HG02943 (cell line): ENCODE results near the gene RNF186.
"Not testable (repeated sequence)": the region's sequence is repeated elsewhere in the genome, so short reads cannot be mapped to it uniquely, and the experiment has no call there.

Experiments
- ATAC-seq: cut with Tn5 transposase; IDR thresholded peaks from one replicate; pipeline ENCODE4 v1.9.1; 2021; ENCODE audit warnings: mild to moderate bottlenecking, low read depth, moderate library complexity; ENCODE audit not compliant: unreplicated experiment

RNF186 gene

GRCh38 chr1:19798486-19799229 lies 16.4 kb downstream of the RNF186 start:
- ATAC-seq: no peak

- no peak for ATAC-seq
Observed at GRCh38 chr1:19797827-19798226, 17.3 kb downstream of the RNF186 start.

DNA sequence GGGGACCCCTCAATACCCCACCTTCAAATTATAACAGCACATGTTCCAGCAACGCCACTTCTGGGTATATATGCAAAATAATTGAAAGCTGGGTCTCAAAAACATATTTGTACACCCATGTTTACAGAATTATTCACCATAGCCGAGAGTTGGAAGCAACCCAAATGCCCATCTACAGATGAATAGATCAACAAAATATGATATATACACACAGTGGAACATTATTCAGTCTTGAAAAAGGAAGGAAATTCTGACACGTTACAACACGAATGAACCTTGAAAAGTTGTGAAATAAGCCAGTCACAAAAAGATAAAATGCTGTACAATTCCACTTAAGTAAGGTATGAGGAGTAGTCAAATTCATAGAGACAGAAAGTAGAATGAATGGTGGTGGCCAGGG lies 20.5 kb downstream of the RNF186 start:
- ATAC-seq: no peak

DNA sequence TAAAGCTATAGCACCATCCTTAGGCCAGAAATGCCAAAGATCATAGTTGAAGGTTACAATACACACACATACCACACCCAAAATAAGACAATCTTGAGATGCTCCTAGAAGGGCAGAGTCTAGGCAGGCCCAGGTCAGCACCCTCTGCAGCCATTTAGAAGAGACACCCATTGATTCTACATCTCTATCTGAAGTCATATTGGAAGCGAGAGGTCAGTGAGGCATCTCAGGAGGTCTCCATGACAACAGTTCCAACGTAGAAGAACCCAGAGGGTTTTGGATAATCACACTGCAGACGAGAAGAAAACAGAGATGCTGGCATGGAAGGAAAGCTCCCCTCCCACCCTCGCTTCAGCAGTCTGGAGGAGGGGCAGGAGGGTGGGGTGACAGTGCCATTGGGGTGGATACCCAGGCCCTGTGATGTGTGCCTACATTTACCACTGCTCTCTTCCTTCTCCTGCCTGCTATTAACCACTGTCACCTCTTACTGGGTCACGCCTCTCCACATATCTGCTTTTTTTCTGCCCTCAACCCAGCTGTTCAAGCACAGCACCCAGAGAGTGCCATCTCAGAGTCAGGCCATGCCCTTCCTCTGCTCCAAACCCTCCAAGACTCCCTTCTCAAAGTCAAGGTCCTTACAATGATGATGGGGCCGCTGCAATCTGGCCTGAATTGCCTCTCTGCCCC lies 21.6 kb downstream of the RNF186 start:
- no peak for ATAC-seq

GRCh38 chr1:19792237-19793002 lies 22.7 kb downstream of the RNF186 start:
- ATAC-seq: no peak

- not testable (repeated sequence) for ATAC-seq
Observed at GRCh38 chr1:19790061-19790975, 24.8 kb downstream of the RNF186 start.

- no peak for ATAC-seq
Observed at GRCh38 chr1:19786988-19787423, 28.1 kb downstream of the RNF186 start.

DNA sequence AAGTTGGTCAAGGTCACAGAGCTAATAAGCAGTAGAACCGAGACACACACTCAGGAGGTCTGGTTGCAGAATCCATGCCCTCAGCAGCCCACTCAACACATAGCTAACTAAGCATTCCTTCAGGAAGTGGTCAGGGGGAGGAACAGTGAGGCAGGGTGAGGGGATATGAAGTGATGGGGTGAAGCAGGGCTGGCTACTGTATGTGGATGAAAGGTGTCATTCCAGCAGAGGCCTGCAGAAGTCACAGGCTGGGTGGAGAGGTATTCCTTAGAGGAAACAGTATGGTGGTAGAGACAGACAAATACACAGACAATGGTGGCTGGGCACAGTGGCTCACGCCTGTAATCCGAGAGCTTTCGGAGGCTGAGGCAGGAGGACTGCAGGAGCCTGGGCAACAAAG lies 29.4 kb downstream of the RNF186 start:
- ATAC-seq: no peak

DNA sequence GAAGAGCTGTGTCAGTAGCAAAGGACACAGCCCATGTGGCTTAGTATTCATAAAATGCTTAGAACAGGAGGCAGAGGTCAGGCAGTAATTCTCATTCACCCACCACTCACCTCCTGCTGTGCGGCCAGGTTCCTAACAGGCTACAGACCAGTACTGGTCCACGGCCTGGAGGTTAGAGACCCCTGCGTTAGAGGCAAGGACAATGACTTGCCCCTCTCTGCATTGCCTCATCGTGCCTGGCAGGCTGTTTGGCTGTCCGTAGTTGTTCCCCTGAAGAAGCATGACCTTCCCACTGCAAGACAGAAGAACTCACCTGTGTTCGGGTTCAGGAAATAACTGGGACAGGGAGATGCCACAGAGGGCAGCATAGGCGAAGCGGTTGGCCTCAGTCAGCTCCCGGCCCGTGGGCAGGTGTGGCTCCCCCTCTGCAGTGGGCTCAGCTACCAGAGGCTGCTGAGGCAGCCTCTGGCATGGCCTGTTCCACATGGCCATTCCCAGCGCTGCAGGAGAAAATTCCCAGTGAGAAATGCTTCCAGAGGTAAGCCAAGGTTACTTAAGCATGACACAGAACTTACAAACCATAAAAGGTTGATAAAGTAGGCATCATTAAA lies 34.7 kb downstream of the RNF186 start:
- no peak for ATAC-seq

- ATAC-seq: no peak
Observed at GRCh38 chr1:19776933-19777332, 38.1 kb downstream of the RNF186 start.

DNA sequence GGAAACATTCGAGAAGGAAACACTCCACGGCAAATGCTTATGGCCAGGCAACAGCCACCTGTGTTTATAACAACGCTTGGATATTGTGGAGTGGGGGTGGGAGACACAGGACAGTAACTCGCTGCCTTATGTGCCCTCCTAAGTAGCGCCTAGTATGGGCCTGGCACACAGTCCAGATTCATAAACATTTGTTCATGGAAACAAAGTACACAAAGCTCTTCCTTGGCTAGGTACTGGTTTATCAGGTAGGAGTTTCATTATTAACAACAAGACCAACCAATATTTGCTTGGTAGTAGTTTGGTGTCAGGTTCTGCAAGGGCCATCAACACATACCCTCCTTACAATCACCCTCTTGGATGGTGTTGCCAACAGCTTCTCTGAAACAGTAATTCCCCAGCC lies 38.8 kb downstream of the RNF186 start:
- ATAC-seq: no peak

GRCh38 chr1:19775831-19776230 lies 39.3 kb downstream of the RNF186 start:
- ATAC-seq: no peak

DNA sequence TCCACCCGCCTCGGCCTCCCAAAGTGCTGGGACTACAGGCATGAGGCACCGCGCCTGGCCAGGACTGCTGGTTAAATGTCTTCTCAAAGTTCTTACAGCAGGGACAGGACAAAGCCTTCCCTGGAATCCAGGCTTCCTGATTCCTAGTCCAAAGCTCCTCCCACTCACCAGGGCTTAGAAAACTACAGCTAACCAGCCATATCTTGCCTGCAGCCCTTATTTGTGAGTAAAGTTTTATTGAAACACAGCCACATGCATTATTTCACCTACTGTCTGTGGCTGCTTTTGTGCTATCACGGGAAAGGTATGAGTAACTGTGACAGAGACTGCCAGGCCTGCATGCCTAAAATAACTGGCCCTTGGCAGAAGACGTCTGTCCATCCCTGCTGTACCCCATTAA lies 39.8 kb downstream of the RNF186 start:
- no peak for ATAC-seq

- no peak for ATAC-seq
Observed at GRCh38 chr1:19774180-19774785, 40.8 kb downstream of the RNF186 start.

DNA sequence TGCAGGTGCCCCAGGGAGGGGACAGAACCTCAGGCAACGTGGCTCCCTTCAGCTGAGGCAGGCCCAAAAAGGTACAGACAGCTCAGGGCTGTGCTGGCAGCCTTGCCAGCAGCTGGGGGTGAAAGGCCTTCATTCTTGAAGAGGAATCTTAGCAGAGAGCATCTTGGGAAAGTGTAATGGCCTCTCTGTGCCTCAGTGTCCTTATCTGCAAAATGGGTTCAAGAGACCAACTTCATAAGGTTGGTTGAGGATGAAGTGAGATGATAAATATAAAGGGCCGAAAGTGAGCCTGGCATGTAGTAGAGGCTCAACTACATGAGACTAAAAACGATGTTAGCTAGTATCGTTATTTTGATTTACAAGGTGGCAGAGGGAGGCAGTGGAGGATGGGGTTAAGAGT lies 41.6 kb downstream of the RNF186 start:
- no peak for ATAC-seq

GRCh38 chr1:19772053-19772452 lies 43.0 kb downstream of the RNF186 start:
- ATAC-seq: no peak

DNA sequence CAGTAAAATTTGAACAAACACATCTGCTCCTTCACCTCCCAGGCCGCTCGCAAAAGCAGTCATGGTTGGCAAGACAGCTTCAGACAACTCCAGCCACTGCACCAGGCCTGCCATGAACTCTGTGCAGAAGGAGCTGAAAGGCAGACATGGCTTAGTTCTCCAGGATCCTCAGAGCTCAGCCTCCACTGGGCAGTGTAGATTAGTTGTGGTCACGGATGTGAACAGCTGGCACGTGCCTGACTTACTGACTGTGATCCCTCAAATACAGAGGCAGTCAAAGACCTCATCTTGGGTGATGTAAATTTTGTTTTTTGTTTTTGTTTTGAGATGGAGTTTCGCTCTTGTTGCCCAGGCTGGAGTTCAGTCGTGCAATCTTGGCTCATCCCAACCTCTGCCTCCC lies 43.7 kb downstream of the RNF186 start:
- ATAC-seq: no peak

- no peak for ATAC-seq
Observed at GRCh38 chr1:19770436-19771190, 44.5 kb downstream of the RNF186 start.
